Measurements from ENCODE around the gene ELF4.

ELF4 gene

GRCh38 chrX:130125091-130125874 lies 15.0 kb upstream of the ELF4 start:
- H3K4me3 ChIP-seq (ENCODE audit: low read depth, low read length): no peak overlapping the region
- TF ChIP-seq CTCF (IDR thresholded peaks at IDR 0.05; ENCODE audit: low read depth, low read length) (no peak), POLR2A (IDR thresholded peaks at IDR 0.05; ENCODE audit: extremely low read depth, insufficient read length) (no peak), MYC (IDR thresholded peaks at IDR 0.05; ENCODE audit: low read depth, low read length) (no peak), MAX (IDR thresholded peaks at IDR 0.05; ENCODE audit: low read depth, low read length) (no peak)
- no peak for DNase-seq (ENCODE audit: low read depth)

- TF ChIP-seq POLR2A (IDR thresholded peaks at IDR 0.05; ENCODE audit: extremely low read depth, insufficient read length) (no peak), CTCF (IDR thresholded peaks at IDR 0.05; ENCODE audit: low read depth, low read length) (no peak), MYC (IDR thresholded peaks at IDR 0.05; ENCODE audit: low read depth, low read length) (no peak), MAX (IDR thresholded peaks at IDR 0.05; ENCODE audit: low read depth, low read length) (no peak)
- DNase-seq (ENCODE audit: low read depth): no peak
- no peak overlapping the region for H3K4me3 ChIP-seq (ENCODE audit: low read depth, low read length)
Measured at GRCh38 chrX:130124577-130124976, 14.3 kb upstream of the ELF4 start.

GRCh38 chrX:130121505-130121800 lies 11.2 kb upstream of the ELF4 start:
- TF ChIP-seq MAX (IDR thresholded peaks at IDR 0.05; ENCODE audit: low read depth, low read length) (no peak), POLR2A (IDR thresholded peaks at IDR 0.05; ENCODE audit: extremely low read depth, insufficient read length) (no peak), CTCF (IDR thresholded peaks at IDR 0.05; ENCODE audit: low read depth, low read length) (no peak), MYC (IDR thresholded peaks at IDR 0.05; ENCODE audit: low read depth, low read length) (no peak)
- no peak overlapping the region for H3K4me3 ChIP-seq (ENCODE audit: low read depth, low read length)
- no peak for DNase-seq (ENCODE audit: low read depth)

- DNase-seq (ENCODE audit: low read depth): peak; percentile 87
- peak; percentile 38 for TF ChIP-seq CTCF (IDR thresholded peaks at IDR 0.05; ENCODE audit: low read depth, low read length)
- TF ChIP-seq MAX (IDR thresholded peaks at IDR 0.05; ENCODE audit: low read depth, low read length): no peak; the same call in 1 of the 2 replicates
- no peak for TF ChIP-seq POLR2A (IDR thresholded peaks at IDR 0.05; ENCODE audit: extremely low read depth, insufficient read length)
- peak; percentile 44; the same call in 1 of the 2 replicates for TF ChIP-seq MYC (IDR thresholded peaks at IDR 0.05; ENCODE audit: low read depth, low read length)
- peak overlapping the region; percentile 11 for H3K4me3 ChIP-seq (ENCODE audit: low read depth, low read length)
Measured at GRCh38 chrX:130120746-130121504, 10.6 kb upstream of the ELF4 start.

GRCh38 chrX:130120321-130120731 lies 10.0 kb upstream of the ELF4 start:
- peak; percentile 85 for DNase-seq (ENCODE audit: low read depth)
- TF ChIP-seq CTCF (IDR thresholded peaks at IDR 0.05; ENCODE audit: low read depth, low read length): no peak
- TF ChIP-seq POLR2A (IDR thresholded peaks at IDR 0.05; ENCODE audit: extremely low read depth, insufficient read length): no peak
- TF ChIP-seq MAX (IDR thresholded peaks at IDR 0.05; ENCODE audit: low read depth, low read length): no peak
- no peak overlapping the region for H3K4me3 ChIP-seq (ENCODE audit: low read depth, low read length)

Measured in NB4 (cell line).